ENCODE measurements around the gene LRP5. TPM values are rescaled to one million over a fixed set of nuclear protein-coding genes. Genes with fewer than 3 reads are reported as not detected.
"Not testable (repeated sequence)": the region's sequence is repeated elsewhere in the genome, so short reads cannot be mapped to it uniquely, and the experiment has no call there.

Gene LRP5
- total RNA-seq, 2 donors from 2014 or later: 34.6 to 60.9 TPM

DNA sequence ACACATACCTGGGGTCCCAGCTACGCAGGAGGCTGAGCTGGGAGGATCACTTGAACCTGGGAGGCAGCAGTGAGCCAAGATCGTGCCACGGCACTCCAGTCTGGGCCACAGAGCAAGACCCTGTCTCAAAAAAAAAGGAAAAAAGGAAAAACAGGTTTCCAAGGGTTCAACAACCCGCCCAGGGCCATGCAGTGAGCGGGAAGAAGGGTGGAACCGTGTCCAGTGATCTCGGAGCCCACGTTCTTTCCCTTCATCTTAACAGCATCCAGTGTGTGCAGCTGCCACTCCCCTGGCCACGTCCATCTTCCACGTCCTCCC, 14.9 kb upstream of the LRP5 start:
- DNase-seq (ENCODE audit: low spot score): no peak
- Histone ChIP-seq H3K27ac (no peak overlapping the region), H3K4me3 (peak overlapping the region in 1 of 2 donors; percentile 24), H3K4me1 (peaks cover 0 to 18% of the 10 kb centered on the region in 2 donors), H3K36me3 (no peaks in the 10 kb centered on the region), H3K9me3 (no peaks in the 10 kb centered on the region), H3K27me3 (no peaks in the 10 kb centered on the region)
- TF ChIP-seq, protein P1, sequence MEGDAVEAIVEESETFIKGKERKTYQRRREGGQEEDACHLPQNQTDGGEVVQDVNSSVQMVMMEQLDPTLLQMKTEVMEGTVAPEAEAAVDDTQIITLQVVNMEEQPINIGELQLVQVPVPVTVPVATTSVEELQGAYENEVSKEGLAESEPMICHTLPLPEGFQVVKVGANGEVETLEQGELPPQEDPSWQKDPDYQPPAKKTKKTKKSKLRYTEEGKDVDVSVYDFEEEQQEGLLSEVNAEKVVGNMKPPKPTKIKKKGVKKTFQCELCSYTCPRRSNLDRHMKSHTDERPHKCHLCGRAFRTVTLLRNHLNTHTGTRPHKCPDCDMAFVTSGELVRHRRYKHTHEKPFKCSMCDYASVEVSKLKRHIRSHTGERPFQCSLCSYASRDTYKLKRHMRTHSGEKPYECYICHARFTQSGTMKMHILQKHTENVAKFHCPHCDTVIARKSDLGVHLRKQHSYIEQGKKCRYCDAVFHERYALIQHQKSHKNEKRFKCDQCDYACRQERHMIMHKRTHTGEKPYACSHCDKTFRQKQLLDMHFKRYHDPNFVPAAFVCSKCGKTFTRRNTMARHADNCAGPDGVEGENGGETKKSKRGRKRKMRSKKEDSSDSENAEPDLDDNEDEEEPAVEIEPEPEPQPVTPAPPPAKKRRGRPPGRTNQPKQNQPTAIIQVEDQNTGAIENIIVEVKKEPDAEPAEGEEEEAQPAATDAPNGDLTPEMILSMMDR (IDR thresholded peaks at IDR 0.05): no peak

DNA sequence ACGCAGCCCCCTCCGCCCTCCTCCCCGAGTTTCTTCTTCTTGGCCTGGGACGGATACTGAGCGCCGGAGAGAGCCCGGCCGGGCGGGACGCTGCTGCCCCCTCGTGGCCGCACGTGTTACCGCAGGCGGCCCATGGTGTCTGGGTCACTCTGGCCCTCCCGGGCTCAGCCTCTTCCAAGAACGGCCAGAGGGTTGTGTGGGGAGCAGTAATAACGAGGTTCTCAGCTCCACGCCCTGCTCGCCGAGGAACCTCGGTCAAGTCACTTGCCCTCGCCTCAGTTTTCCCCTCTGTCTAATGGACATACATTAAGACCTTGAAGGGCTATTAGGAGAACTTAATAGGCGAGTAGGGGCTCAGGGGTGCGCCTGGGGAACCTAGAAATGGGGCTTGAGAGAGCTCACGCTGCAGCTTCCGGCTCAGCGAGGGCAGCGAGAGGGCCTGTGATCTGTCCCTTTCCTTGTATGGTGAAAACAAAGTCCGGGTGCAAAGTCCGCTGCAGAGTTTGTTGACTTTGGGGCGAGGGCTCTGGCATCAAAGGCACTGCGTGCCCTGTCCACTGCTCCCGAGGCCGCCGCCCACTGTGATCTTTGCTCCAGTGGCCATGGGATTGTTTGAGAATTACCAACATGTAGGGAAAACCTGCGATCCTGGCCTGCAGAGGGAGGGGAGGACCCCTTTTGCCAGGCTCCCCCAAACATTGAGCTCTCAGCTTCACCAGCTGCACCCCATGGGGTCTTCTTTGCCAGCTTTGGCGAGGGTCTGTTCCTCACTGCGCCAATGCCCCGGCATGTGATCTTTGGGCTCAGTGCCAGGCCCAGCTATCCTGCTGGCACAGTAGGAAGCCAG, 14.4 kb upstream of the LRP5 start:
- Histone ChIP-seq H3K27ac (no peak overlapping the region), H3K27me3 (no peaks in the 10 kb centered on the region), H3K36me3 (no peaks in the 10 kb centered on the region), H3K4me1 (peaks cover 0 to 18% of the 10 kb centered on the region in 2 donors), H3K4me3 (peak overlapping the region in 1 of 2 donors; percentile 24), H3K9me3 (no peaks in the 10 kb centered on the region)
- peak; percentile 85 for DNase-seq (ENCODE audit: low spot score)
- TF ChIP-seq, protein P1 (IDR thresholded peaks at IDR 0.05): peak; percentile 98 to 100

DNA sequence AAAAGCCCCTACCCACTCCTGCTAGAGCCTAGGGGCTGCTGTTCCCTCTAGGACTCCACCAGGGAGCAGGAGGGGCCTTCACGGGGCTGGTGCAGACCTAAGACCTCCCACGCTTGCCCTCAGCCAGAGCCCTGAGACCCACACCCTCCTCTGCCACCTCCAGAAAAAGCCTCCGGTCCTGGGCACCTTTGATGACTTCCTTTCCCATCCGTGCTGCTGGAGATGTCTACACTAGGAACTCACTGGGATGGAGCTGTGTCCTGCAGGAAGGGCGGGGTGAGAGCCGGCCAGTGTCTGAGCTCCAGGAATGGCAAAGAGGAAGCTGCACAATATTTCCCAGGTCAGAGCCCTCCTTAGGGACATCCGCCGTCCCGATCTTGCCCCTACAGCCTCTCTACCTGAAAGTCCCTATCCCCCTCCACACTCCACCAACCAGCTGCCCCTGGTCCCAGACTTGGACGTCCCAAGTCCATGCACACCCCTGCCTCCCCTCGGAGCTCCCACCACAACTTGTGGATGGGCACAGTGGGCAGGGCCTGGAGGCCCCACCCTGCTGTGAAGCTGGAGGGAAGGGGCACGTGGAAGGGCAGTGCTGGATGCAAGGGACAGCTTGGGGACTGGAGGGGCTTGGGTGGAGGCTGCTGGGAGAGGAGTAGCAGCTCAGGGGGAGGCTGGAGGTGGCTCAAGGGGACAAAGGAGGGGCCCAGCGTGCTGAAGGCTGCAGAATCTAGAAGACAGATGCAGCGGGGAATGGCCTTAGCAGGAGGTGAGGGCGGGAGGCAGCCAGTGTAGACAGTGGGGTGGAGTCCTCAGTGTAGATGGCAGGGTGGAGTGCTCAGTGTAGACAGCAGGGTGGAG, 13.5 kb upstream of the LRP5 start:
- no peaks in the 10 kb centered on the region for H3K27me3 ChIP-seq
- no peak overlapping the region for H3K4me3 ChIP-seq
- no peak overlapping the region for H3K27ac ChIP-seq
- no peak for DNase-seq (ENCODE audit: low spot score)
- peaks cover 0 to 18% of the 10 kb centered on the region in 2 donors for H3K4me1 ChIP-seq
- TF ChIP-seq, protein P1 (IDR thresholded peaks at IDR 0.05): no peak
- H3K36me3 ChIP-seq: no peaks in the 10 kb centered on the region
- H3K9me3 ChIP-seq: no peaks in the 10 kb centered on the region

DNA sequence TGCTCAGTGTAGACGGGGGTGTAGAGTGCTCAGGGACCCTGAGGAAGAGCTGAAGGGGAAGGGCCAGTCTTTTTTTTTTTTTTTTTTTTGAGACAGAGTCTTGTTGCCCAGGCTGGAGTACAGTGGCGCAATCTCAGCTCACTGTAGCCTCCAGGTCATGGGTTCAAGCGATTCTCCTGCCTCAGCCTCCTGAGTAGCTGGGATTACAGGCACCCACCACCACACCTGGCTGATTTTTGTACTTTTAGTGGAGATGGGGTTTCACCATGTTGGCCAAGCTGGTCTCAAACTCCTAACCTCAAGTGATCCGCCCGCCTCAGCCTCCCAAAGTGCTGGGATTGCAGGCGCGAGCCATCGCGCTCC, 12.9 kb upstream of the LRP5 start:
- not testable (repeated sequence) for H3K27me3 ChIP-seq; H3K9me3 ChIP-seq; DNase-seq (ENCODE audit: low spot score); H3K36me3 ChIP-seq; H3K4me3 ChIP-seq; H3K27ac ChIP-seq
- peaks cover 0 to 18% of the 10 kb centered on the region in 2 donors for H3K4me1 ChIP-seq

DNA sequence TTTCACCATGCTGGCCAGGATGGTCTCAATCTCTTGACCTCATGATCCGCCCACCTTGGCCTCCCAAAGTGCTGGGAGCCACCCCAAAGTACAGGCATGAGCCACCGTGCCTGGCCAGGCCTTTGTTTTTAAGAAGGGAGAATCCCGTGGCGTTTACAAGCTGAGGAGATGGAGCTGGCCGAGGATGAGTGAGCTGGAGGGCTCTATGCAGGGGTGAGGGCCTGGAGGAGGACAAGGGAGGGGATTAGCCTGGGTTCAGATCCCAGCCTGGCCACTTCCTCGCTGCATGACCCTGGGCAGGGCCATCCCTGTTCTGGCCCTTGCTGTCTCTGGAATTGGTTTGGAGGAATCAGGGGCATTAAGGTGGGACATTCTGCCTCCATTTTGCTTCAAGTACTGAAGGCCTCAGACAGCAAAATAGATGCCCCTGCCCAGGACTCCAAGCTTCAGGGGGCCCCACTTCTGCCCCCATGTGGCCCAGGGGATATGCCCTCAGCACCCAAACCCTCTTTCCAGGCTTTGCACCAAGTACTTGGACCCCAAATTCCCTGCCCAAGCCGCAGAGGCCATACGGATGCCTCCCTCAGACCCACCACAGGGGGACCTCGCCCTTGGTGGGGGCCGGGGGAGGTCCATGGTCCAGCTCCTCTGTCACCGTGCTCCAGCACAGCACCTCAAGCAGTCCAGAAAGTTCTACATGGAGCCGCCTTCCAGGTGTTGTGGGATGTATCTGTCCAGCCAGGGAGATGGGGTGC, 12.1 kb upstream of the LRP5 start:
- Histone ChIP-seq H3K36me3 (no peaks in the 10 kb centered on the region), H3K27ac (no peak overlapping the region), H3K9me3 (no peaks in the 10 kb centered on the region), H3K27me3 (no peaks in the 10 kb centered on the region), H3K4me3 (no peak overlapping the region), H3K4me1 (peaks cover 0 to 18% of the 10 kb centered on the region in 2 donors)
- TF ChIP-seq, protein P1 (IDR thresholded peaks at IDR 0.05): no peak
- no peak for DNase-seq (ENCODE audit: low spot score)

DNA sequence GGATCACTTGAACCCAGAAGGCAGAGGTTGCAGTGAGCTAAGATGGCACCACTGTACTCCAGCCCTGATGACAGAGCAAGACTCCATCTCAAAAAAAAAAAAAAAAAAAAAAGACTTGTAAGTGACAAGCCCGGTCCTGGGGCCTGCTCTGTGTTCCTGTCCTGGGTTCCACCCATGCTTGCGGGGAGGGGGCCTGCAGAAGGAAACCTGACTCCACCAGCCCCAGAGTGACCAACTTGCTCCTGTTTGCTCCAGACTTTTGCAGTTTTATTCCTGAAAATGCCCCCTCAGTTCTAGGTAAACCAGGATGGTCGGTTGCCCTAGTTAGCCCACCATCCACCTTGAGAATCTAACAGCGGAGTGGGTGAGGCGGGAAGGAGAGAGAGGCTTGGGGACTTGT, 10.1 kb upstream of the LRP5 start:
- Histone ChIP-seq H3K27ac (no peak overlapping the region), H3K9me3 (no peaks in the 10 kb centered on the region), H3K36me3 (no peaks in the 10 kb centered on the region), H3K27me3 (no peaks in the 10 kb centered on the region), H3K4me3 (no peak overlapping the region), H3K4me1 (peaks cover 0 to 18% of the 10 kb centered on the region in 2 donors)
- TF ChIP-seq, protein P1 (IDR thresholded peaks at IDR 0.05): no peak
- DNase-seq (ENCODE audit: low spot score): no peak

Measured in right atrium auricular region (tissue), 2 donors.